SK-MEL-5 (cell line): ENCODE measurements around the gene FCHO1. TPM values are rescaled to one million over a fixed set of nuclear protein-coding genes. Genes with fewer than 3 reads are reported as not detected.
"Not testable (repeated sequence)": the region's sequence is repeated elsewhere in the genome, so short reads cannot be mapped to it uniquely, and the experiment has no call there.

ENCODE experiments used
- DNase-seq: peaks from one replicate; pipeline ENCODE4 v3.0.0-alpha.2; 2016; ENCODE audit warnings: low read depth, low spot score
- in situ Hi-C: cut with HindIII; loops from 2 replicates; pipeline ENCODE4 v1.10.0; 2016; ENCODE audit warnings: low sequenced_read_pairs, high pct_unique_total_duplicates, low pct_unique_long_range_greater_than_20kb
- total RNA-seq: library from RNA; depleted of rRNA; stranded (reverse); fragments of >200 nt; shearing (Covaris generic); gene quantifications from 2 replicates; pipeline ENCODE4 v1.2.3, GENCODE V29; 2014

FCHO1 gene
- total RNA-seq, 1 experiment from 2014 or later = 0.92 TPM

DNA sequence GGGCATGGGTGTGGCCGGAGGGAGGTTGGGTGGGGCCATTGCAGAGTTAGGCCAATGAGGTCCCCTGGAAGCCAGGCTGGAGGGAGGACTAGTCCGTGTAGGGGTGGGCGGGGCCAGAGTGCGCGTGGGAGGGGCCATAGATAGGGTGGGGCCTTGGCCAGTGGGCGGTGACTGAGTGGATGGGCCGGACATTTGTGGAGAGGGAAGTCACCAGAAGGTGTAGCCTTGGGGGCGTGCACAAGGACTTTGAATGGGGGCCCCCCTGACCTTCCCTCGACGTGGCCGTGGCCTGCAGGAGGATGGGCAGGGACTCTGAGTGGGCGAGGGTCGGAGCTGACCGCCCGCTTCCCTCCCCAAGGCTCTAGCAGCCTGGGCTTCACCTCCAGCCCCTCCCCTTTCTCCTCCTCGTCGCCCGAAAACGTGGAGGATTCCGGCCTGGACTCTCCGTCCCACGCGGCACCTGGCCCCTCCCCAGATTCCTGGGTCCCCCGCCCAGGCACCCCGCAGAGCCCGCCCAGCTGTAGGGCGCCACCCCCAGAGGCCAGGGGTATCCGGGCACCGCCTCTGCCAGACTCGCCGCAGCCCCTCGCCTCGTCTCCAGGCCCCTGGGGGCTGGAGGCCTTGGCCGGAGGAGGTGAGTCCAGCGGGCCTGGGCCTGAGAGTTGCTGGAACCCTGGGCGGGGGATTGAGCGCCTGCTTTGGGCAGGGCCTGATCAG lies 27.1 kb downstream of the FCHO1 start:
- in situ Hi-C loops = no loop called here
- DNase-seq = peak; percentile 62

GRCh38 chr19:17778968-17779929 lies 28.0 kb downstream of the FCHO1 start:
- in situ Hi-C loops = no loop called here
- peak; percentile 74 for DNase-seq

- DNase-seq = no peak
- in situ Hi-C loops = no loop called here
Measured at GRCh38 chr19:17780781-17781180, 29.5 kb downstream of the FCHO1 start.

DNA sequence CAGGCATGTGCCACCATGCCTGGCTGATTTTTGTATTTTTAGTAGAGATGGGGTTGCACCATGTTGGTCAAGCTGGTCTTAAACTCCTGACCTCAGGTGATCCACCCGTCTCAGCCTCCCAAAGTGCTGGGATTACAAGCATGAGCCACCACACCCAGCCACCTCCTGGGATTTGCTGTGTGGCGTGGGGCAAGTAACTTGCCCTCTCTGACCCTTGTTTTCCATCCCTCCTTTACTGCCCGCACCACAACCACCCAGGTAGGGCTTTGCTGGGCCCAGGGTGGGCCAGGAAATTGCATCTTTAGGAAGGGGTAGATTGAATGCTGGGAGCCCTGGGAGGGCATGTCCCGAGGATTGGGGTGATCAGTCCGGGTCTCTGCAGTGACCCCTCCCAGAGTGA lies 32.4 kb downstream of the FCHO1 start:
- in situ Hi-C loops, DNase-seq: not testable (repeated sequence)

GRCh38 chr19:17784201-17785008 lies 33.1 kb downstream of the FCHO1 start:
- in situ Hi-C loops = no loop called here
- DNase-seq = peak; percentile 83

DNA sequence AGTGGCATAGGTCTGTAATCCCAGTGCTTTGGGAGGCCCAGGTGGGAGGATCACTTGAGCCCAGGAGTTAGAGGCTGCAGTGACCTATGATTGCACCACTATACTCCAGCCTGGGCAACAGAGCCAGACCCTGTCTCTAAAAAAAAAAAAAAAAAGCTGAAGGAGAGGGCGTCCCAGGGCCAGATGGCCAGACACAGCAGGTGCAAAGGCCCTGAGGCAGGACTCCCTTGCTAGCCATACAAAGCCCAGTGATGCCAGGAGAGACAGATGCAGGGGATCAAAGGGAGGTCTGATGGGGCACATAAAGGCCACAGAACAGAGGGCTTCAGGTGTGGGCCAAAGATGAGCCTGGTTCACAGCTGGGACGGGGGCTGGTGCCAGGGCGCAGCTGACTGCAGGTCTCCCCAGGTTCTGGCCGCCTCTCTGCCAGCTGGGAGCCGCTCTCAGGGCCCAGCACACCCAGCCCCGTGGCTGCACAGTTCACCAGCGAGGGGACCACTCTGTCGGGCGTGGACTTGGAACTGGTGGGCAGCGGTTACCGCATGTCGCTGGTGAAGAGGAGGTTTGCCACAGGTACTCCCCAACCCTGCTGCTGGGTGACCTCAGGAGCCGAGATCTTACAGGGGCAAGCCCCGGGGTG lies 36.1 kb downstream of the FCHO1 start:
- in situ Hi-C loops = no loop called here
- no peak for DNase-seq

GRCh38 chr19:17788632-17789031 lies 37.4 kb downstream of the FCHO1 start:
- in situ Hi-C loops = no loop called here

DNA sequence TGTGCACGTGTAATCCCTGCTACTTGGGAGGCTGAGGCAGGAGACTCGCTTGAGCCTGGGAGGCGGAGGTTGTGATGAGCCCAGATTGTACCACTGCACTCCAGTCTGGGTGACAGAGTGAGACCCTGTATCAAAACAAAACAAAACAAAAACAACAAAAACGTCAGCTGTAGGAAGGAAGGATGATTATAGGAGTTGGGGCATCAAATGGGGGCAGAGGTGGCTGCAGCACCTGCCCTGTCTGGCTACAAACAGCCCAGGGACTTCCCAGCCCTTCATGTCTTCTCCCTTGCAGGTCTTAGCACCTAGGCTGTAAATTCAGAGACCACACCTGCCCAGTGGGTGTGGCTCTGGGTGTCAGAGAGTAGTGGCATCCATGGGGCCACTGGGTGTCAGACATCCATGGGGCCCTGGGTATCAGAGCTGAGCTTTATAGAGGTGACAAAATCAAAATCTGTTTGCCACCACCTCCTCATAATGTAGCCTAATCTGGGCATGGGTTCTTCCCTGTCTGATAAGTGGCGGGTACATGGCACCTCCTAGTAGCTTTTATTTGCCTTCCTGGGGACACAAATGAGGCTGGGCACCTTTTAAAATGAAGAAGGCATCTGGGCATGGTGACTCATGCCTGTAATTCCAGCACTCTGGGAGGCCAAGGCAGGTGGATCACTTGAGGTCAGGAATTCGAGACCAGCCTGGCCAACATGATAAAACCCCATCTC lies 38.9 kb downstream of the FCHO1 start:
- no peak for DNase-seq
- in situ Hi-C loops = no loop called here

More at GRCh38 chr19:17788632-17789031, 37.4 kb downstream of the FCHO1 start:
- DNase-seq = no peak

- in situ Hi-C loops = no loop called here
- no peak for DNase-seq
Measured at GRCh38 chr19:17794412-17794730, 43.1 kb downstream of the FCHO1 start.

DNA sequence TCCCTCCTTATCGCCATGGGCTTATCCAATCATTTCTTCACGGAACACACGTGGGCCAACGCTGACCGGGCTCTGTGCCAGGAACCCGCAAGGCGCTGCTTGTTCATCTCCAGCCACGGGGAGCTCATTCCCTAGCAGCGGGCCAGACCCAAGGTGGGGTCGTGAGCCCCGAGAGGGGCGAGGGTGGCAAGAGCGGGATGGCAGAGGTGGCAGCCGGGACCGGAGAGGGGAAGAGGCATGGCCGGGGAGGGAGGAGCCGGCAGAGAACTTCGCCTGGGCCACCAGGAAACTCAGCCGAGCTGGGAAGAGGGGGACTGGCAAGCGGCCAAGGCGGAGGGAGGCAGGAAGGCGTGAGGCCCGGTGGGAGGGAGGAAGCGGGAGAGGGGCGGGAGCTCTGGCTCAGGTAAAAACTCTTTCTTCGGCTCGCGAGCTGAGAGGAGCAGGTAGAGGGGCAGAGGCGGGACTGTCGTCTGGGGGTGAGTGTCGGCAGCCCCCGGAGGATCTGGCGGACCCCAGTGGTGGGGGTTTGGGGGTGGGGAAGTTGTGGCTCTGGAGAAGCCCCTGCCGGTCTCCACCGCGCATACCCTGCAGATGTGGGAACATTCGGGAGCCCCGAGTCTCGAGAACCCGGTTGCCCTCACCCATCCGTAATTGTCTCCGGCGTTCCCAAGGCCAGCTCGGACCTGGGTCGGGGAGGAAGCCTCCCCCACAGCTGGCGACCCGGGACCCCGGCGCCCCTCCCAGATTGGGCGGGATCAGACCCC lies 43.6 kb downstream of the FCHO1 start, which contains the start of gene B3GNT3:
B3GNT3 (plus strand) TSS at position 408 of the 764 bp plus-strand sequence. CDS start 12,670 bp downstream, outside the sequence.
- DNase-seq = no peak
- in situ Hi-C loops = no loop called here

- in situ Hi-C loops = no loop called here
- DNase-seq = no peak
Measured at GRCh38 chr19:17795495-17795856, 44.2 kb downstream of the FCHO1 start.

- in situ Hi-C loops = no loop called here
- DNase-seq = no peak
Measured at GRCh38 chr19:17796013-17796837, 44.9 kb downstream of the FCHO1 start.

DNA sequence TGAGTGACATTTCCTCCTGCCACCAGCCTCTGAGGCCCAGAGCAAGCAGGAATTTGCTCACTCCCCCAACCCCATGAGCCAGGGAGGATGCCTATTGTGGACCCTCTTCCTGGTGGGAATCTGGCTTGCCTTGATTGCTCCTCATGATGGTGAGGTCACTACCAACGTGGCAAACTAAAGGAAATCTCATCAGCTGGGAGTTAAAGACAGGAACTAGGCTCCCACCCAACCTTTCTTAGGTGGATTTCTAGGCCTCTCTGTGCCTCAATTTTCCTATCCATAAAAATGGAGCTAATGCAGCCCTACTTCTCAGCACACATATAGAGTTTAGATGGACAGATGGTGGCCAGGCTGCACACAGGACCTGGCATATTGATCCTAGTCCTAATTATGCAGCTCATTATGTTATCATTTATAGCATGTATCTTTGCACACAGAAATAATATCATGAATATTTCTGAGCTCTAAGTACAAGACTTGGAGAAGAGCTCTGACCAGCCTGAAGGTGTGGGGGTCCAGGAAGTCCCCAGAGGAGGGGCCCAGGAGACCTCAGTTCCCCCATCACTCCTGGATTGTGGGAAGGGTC lies 45.7 kb downstream of the FCHO1 start:
- in situ Hi-C loops = no loop called here
- no peak for DNase-seq

GRCh38 chr19:17797424-17798201 lies 46.3 kb downstream of the FCHO1 start:
- in situ Hi-C loops = no loop called here
- no peak for DNase-seq
